HG03159 (cell line): ENCODE data around the gene ADD1.

Source experiments
- ATAC-seq: cut with Tn5 transposase; IDR thresholded peaks from one replicate; pipeline ENCODE4 v1.9.1; 2021; ENCODE audit warnings: mild to moderate bottlenecking, moderate library complexity; ENCODE audit not compliant: unreplicated experiment

The ADD1 gene

DNA sequence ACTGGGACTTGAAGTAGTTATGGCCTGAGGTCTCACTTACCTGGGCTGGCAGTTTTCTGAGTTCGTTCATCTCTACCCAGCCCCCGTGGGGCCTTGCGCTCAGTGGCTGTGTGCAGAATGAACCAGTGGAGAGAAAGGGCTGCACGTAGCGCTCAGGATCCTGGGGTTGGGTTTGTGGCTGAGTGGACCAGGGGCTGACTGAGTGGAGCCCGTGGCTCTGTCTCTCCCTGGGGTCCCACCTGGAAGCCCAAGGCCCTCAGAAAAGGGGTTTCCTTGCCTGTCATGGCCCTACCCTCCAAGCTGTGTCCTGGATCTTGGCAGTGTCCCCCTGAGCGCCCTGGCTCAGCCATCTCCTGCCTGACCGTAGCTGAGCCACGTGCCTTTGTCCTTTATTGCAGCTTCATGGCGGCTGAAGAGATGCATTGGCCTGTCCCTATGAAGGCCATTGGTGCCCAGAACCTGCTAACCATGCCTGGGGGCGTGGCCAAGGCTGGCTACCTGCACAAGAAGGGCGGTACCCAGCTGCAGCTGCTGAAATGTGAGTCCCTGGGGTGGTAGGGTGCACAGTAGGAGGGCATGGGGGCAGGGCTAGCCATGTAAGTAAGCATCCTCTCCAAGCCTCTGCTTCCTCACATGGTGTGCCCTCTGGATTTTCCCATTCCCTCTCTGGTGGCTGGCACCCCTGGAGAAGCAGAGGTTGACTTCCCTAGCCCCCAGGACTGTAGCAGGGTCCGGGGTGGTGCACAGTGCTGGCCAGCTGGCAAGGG, 23.2 kb upstream of the ADD1 start:
- no peak for ATAC-seq

DNA sequence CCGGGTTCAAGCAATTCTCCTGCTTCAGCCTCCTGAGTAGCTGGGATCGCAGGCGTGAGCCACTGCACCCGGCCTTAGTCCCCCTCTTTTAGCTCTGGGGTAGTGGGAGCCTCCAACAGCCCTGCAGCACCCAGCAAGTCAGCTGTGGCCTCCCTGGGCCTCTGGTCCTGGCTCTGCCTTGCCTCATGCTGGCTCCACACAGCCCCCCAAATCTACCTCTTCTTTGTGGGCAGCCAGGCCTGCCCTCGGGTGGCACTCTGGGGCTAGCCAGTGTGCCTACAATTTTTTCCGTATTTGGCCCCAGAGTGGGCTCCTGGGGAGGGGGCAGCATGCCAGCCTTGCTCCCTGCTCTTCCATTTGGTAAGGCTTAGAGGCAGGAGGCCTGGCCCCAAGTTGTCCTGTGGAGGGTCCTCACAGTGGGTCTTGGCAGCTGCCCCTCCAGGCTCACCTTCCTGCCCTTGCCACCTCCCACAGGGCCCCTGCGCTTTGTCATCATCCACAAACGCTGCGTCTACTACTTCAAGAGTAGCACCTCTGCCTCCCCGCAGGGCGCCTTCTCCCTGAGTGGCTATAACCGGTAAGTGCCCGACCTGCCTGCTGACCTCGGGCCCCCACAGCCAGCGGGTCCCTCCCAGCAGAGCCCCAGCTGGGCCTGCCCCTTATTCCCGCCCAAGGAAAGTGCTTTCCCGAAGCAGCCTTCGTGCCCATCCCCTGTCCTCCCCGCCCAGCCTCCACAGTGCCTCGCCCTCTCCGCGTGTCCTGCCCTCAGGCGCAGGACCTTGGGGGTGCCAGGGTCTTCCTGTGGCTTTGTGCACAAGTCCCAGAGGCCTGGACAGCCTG, 21.0 kb upstream of the ADD1 start:
- no peak for ATAC-seq

DNA sequence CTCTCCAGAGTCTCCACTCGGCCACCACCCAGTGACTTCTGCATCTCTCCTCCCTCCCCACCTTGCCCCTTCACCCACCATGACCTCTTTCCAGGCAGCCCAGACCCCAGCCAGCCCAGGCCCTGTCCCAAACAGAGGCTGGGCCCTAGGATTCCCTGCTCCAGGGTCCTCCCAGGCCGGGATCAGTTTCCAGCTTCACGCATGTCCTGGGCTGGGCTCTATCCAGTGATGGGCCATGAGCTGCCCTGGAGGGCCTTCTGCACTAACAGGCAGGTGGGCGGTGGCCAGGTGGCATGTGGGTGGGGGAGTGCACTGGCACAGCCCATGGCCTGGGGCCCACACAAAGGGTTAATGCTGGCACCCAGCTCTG, 20.4 kb upstream of the ADD1 start:
- ATAC-seq: no peak

DNA sequence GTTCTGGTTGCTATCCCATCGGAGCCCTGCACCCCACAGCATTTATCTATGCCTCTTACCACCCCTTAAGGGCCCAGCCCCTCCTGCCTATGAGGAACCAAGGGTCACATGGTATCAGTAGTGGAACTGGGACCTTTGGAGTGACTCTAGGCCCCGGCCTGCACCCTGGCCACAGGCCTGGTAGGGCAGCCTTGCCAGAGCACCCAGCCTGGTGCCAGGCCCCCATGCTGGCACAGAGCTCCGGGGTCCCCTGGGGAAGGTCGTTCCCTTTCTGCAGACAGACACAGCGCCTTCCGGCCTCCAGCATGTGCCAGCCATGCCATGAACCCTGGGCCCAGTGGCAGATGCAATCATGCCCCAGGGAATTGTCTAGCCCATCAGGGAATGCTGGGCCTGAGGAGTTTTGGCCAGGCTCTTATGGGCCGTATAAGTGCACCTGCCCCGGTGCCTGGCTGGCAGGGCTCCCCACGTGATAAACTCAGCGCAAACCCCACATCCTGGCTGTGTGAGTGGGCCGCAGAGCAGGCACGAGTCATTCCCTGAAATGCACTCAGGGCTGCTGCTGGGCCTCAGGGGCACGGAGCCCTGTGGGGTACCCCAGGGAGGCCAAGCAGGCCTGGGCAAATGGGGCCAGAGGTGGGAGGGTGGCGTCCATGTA, 19.8 kb upstream of the ADD1 start:
- ATAC-seq: no peak

DNA sequence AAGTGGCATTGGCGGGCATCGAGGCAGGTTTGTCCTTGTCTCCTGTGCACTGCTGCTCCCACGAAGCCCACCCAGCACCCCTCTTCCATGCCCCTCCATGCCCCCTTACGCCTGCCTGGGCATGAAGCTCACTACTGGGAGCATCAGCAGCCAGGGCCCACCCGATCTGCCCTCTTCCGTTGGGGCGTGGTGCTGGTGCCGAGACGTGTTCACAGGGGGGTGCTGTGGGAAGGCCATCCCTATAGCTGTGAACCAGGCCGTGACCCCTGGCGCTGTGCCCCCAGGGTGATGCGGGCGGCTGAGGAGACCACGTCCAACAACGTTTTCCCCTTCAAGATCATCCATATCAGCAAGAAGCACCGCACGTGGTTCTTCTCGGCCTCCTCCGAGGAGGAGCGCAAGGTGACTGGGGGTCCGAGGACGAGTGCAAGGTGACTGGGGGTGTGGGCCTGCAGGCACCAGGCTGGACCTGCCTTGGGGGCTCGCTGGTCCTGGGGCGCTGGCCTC, 19.3 kb upstream of the ADD1 start:
- no peak for ATAC-seq

DNA sequence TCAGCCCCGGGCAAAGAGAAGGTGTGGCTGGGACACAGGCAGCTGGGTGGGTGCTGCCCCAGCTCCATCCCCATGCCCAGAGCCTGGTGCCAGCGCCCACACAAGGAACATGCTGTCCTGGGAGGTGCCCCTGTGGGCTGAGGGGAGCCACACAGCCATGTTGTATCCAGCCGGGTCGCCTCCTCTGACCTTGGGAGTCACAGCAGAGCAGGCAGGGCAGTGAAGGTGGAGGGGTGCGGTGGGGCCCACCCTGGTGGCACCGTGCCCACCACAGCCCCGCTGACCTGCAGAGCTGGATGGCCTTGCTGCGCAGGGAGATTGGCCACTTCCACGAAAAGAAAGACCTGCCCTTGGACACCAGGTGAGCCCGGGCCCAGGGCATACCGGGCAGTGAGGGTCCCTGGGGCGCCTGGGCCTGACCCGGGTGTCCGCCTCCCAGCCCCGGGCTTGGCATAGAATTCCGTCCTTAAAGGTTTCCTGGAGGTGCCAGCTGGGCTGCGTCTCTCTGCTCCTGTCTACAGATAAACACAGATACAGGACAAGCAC, 18.7 kb upstream of the ADD1 start:
- ATAC-seq: no peak

DNA sequence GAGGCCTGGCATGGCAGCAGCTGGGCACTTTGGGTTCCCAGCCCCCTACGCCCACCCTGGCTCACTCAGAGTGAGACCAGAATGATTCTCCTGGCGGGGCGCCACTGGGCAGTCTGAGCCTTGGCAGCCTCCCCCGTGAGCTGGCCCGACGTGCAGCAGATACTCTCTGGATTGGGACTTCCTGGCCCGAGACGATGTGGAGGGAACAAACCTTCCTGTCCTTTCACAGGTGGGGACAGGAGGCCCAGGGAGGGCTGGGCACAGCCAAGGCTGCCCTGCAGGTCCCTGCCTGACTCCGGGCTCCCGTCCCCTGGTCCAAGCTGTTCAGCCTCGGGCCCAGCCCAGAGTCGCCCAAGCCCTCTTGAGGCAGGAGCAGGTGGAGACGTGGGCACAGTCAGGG, 17.9 kb upstream of the ADD1 start:
- ATAC-seq: no peak

DNA sequence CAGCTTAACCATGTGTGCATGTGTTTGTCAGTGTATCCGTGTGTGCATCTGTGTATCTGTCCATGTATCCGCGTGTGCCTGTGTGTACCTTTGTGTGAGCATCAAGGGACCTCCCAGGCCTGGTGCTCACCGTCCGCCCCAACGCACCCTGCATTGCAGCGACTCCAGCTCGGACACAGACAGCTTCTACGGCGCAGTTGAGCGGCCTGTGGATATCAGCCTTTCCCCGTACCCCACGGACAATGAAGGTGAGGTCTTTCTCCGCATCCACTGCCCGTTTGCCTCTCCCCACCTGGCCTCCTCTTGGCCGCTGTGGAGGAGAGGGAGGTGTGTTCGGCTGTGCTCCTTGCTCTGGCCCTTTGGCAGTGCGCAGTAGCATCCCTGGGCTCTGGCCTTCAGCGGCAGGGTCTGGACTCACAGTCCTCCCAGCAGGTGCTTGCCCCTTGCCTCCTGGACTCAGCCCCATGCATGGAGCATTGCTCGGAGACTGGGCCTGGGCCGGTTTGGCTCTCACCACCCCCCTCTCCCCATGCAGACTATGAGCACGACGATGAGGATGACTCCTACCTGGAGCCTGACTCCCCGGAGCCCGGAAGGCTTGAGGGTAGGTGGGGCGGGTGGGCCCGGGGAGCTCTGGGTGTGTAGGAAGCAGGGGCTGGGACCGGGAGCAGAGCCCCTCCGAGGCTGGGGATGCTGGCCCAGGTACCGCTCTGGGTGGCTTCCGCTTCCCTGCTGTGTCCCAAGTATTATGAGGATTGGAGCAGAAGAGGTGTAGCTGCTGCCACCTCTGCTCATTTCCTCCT, 16.4 kb upstream of the ADD1 start:
- no peak for ATAC-seq

DNA sequence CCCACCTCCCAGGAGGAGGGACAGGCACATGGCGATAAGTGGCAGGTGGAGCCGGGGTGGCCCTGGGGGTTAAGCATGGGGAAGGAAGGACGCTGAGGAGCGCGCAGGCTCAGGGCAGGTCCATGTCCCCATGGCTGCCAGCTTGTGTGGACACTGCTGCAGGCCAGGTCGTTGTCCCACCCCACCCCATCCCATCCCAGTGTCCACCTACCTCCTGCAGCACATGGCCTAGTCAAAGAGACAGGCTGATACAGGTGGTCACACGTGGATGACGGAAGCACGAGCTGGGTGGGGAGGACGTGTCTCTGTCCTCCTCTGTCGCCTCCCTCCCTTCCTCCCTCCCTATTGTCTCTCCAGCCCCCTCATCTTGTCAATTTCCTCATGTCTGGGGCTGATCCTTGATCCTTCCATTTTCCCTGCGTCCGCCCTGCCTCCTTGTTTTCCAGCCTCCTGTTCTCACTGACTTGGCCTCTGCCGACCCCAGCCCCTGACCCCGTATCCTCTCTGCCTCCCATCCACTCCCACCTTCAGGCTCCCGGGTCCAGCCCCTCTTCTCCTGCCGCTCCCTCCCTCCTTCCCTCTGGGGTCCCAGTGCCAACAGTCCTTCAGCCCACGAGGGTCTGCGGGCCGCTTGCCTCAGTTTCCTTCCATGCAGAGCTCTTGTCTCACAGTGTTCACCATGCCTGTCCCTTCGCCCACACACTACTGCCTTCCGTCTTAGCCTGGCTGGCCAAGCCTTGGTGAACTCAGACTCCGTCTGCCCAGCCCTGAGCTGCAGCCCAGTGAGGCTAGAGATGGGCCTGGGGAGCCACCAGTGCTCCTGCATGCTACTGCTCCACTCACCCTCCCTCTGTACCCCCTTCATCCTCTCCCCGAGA, 15.5 kb upstream of the ADD1 start:
- ATAC-seq: no peak

DNA sequence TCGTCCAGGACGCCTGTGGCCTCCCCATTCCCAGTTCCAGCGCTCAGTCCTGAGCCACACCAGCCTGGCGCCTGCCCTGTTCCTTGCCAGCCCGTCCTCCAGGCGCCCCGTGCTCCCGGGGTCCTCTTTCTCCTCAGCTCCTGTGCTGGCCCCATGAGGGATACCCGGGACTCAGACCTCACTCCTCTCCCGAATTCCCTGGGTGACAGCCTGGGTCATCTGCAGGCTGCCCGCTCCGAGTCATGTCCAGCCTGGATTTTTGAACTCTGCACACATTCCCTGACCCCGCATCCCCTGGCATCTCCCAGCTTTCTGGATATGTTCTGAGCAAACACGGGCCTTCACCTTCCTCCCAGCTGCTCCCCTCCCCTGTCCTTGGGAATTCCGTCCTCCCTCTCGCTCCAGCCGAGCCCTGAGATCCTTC, 14.9 kb upstream of the ADD1 start:
- no peak for ATAC-seq

DNA sequence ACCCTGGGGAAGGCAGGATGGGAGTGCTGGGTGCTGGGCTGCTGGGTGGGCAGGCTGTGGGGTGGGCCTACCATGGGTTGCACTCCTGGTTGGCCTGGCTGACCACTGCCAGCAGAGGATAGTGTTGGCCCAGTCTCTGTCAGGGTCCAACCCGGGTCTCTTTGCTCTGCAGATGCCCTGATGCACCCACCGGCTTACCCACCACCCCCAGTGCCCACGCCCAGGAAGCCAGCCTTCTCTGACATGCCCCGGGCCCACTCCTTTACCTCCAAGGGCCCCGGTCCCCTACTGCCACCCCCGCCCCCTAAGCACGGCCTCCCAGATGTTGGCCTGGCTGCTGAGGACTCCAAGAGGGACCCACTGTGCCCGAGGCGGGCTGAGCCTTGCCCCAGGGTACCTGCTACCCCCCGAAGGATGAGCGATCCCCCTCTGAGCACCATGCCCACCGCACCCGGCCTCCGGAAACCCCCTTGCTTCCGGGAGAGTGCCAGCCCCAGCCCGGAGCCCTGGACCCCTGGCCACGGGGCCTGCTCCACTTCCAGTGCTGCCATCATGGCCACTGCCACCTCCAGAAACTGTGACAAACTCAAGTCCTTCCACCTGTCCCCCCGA, 14.2 kb upstream of the ADD1 start:
- ATAC-seq: no peak

DNA sequence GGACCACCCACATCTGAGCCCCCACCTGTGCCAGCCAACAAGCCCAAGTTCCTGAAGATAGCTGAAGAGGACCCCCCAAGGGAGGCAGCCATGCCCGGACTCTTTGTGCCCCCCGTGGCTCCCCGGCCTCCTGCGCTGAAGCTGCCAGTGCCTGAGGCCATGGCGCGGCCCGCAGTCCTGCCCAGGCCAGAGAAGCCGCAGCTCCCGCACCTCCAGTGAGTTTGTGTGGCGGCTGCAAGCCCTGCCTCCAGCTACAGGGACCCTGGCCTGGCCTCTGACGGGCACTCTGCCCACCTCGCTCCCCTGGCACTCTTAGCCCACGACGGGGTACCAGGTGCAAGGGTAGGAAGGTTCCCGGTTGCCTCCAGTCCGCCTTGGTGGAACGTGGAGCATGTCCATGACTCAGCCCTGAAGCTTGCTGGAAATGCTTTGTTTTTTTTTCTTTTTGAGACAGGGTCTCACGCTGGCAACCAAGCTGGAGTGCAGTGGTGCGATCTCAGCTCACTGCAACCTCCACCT, 13.7 kb upstream of the ADD1 start:
- no peak for ATAC-seq

DNA sequence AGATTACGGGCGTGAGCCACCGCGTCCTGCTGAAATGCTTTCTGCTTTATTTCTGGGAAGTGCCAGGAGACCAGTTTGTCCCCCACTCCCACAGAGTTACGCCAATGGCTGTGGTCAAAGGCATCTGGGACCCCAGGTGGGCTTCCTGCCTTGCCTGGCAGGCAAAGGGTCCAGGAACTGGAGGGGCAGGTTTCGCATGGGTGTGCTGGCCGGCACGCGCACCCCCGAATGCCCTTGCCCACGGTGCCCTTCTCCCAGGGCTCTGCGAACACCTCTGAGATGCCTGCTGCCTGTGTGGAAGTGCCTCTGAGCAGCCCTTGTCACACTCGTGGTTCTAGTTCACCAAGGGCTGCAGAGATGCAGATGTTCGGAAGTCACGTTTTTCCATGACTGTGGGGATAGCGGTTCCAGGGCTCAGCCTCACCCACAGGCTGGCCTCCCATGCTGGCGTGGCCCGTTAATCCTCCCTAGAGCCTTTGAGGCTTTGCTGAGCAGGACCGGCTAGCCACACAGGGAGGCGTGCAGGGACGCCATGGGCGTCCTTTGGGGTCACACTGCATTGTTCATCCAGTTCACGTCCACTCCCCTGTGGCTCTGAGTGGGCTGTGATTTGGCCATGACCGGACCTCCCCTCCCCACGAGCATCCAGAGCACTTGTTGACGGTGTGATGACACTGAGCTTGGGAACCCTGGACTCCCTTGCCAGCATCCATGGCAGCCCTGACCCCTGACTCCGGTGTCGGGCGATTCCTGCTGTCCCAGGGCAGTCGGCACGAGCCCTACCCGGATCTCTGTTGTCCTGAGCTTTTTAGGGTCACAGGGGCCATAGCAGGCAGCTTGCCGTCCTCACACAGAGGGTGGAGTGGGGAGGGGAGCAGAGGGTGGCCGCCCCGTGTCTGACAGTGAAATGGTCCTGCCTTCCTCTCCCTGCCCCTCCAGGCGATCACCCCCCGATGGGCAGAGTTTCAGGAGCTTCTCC, 12.7 kb upstream of the ADD1 start:
- ATAC-seq: no peak

DNA sequence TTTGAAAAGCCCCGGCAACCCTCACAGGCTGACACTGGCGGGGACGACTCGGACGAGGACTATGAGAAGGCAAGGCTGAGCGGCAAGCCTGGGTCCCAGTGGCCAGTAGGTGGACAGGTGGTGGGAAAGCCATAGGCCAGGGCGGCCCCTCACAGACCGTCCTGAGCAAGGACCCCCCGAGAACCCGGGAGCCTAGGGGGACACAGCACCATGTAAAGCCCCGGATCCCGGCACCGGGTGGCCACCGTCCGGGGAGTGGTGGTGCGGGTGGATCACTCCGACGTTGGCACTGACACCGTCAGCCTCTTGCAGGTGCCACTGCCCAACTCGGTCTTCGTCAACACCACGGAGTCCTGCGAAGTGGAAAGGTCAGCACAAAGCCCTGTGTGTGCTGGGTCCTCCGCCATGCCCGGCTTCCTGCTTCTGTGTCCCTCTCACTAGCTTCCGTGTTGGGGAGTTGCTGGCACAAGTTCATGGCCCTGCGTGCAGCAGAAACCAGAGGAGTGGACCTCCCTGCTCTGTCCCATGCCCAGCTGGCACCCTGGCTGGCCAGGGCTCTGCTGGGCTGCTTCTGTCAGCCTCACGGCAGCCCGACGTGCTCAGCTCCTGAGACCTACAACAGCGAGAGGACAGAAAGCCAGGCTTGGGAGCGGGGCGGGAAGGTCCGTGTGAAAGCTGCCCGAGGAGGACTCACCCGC, 11.9 kb upstream of the ADD1 start:
- ATAC-seq: no peak

DNA sequence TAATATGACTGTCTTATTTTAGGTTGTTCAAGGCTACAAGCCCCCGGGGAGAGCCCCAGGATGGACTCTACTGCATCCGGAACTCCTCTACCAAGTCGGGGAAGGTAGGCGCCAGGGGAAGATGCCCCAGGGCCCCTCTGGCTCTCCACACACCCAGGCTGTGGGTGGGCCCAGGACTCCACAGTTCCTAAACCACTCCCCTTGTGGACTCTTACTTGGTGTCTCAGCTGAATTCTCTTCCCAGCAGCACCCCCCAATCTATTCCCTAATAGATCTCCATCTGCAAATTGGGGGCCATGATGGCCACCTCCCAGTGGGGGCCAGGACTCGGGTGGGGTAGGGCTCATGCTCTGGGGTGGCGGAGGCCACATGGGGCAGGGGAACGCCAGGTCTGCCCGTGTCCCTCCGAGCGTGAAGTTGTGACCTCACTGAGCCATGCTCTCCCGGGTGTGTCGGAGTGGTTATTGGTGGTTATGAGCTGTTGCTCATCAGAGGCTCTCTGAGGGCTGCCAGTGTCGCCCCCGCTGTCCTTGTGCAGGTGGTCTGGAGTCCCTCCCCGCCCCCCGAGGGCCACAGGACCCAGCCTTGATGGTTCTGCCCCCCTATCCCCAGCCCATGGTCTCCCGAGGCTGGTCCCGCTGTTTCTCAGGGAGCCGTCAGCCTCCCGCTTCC, 11.2 kb upstream of the ADD1 start:
- peak; percentile 70 for ATAC-seq

DNA sequence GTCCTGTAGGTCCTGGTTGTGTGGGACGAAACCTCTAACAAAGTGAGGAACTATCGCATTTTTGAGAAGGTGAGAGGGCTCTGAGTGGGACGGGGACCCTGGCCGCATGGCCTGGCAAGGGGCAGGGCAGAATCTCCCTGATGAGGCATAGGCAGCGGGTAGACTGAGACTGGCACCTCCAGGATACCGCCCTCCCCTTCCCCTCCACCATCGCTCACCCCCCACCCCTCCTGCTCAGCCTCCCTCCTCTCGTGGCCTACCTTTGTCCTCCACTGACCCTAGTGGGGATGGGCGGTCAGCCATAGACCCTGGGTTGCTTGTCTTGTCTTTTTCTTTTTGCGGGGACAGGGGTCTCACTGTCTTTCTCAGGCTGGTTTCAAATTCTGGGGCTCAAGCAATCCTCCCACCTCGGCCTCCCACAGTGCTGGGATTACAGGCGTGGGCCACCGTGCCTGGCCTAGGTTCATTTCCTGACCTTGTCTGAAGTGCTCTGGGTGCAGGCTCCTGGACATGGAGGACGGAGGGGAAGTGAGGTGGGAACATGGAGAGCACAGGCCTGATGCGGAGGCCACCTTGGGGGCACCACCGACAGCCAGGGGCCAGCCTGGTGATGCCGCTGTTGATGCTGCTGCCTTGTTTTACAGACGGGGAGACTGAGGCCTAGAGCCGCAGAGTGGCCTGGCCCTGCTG, 10.5 kb upstream of the ADD1 start:
- ATAC-seq: peak; percentile 2
